ENCODE measurements around the gene LYPLA2.

The LYPLA2 gene

GRCh38 chr1:23838401-23838866 is 47.5 kb downstream of the LYPLA2 start:
- no peaks in the 10 kb centered on the region for H3K9me3 ChIP-seq (ENCODE audit: control insufficient read depth, insufficient read depth, low read length)
- H4K20me1 ChIP-seq (ENCODE audit: control insufficient read depth, insufficient read depth, low read depth, low read length): no peaks in the 10 kb centered on the region
- peaks cover 7% of the 10 kb centered on the region for H3F3A ChIP-seq (ENCODE audit: control insufficient read depth, insufficient read depth)
- H3K27ac ChIP-seq (ENCODE audit: low read depth, low read length): no peak overlapping the region
- H3K9me2 ChIP-seq (replicated peaks; ENCODE audit: control insufficient read depth, low read length): no peaks in the 10 kb centered on the region
- no peaks in the 10 kb centered on the region for H3K36me3 ChIP-seq (ENCODE audit: control insufficient read depth, low read length)
- TF ChIP-seq EZH2phosphoT487 (IDR thresholded peaks at IDR 0.05; ENCODE audit: borderline replicate concordance, low read length): no peak
- TF ChIP-seq, protein P1, sequence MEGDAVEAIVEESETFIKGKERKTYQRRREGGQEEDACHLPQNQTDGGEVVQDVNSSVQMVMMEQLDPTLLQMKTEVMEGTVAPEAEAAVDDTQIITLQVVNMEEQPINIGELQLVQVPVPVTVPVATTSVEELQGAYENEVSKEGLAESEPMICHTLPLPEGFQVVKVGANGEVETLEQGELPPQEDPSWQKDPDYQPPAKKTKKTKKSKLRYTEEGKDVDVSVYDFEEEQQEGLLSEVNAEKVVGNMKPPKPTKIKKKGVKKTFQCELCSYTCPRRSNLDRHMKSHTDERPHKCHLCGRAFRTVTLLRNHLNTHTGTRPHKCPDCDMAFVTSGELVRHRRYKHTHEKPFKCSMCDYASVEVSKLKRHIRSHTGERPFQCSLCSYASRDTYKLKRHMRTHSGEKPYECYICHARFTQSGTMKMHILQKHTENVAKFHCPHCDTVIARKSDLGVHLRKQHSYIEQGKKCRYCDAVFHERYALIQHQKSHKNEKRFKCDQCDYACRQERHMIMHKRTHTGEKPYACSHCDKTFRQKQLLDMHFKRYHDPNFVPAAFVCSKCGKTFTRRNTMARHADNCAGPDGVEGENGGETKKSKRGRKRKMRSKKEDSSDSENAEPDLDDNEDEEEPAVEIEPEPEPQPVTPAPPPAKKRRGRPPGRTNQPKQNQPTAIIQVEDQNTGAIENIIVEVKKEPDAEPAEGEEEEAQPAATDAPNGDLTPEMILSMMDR (IDR thresholded peaks at IDR 0.05; ENCODE audit: low read depth, low read length, poor library complexity, severe bottlenecking): no peak
- peak overlapping the region; percentile 61 for H3K4me2 ChIP-seq (ENCODE audit: low read length)
- H3K4me1 ChIP-seq (ENCODE audit: control insufficient read depth, low read length): peaks cover 18% of the 10 kb centered on the region
- peak overlapping the region; percentile 48 for H3K4me3 ChIP-seq (ENCODE audit: low read length)
- no peaks in the 10 kb centered on the region for H3K79me2 ChIP-seq (ENCODE audit: control insufficient read depth, low read length)
- no peaks in the 10 kb centered on the region for H3K27me3 ChIP-seq (ENCODE audit: control insufficient read depth, low read length)

- Histone ChIP-seq H3K9me3 (ENCODE audit: control insufficient read depth, insufficient read depth, low read length) (no peaks in the 10 kb centered on the region), H3K36me3 (ENCODE audit: control insufficient read depth, low read length) (peaks cover 27% of the 10 kb centered on the region), H4K20me1 (ENCODE audit: control insufficient read depth, insufficient read depth, low read depth, low read length) (no peaks in the 10 kb centered on the region), H3K4me1 (ENCODE audit: control insufficient read depth, low read length) (peaks cover 3% of the 10 kb centered on the region; the same call in 1 of the 2 replicates), H3K79me2 (ENCODE audit: control insufficient read depth, low read length) (no peaks in the 10 kb centered on the region), H3K4me2 (ENCODE audit: low read length) (no peak overlapping the region), H3F3A (ENCODE audit: control insufficient read depth, insufficient read depth) (0 out of 2 replicates have a peak, but pooled peaks cover 3% of the 10 kb centered on the region), H3K27me3 (ENCODE audit: control insufficient read depth, low read length) (no peaks in the 10 kb centered on the region), H3K4me3 (ENCODE audit: low read length) (no peak overlapping the region), H3K27ac (ENCODE audit: low read depth, low read length) (no peak overlapping the region), H3K9me2 (replicated peaks; ENCODE audit: control insufficient read depth, low read length) (no peaks in the 10 kb centered on the region)
- no peak for TF ChIP-seq EZH2phosphoT487 (IDR thresholded peaks at IDR 0.05; ENCODE audit: borderline replicate concordance, low read length)
- TF ChIP-seq, protein P1 (IDR thresholded peaks at IDR 0.05; ENCODE audit: low read depth, low read length, poor library complexity, severe bottlenecking): no peak
Measured at GRCh38 chr1:23843644-23844043, 52.7 kb downstream of the LYPLA2 start.

All from DOHH2 (cell line).